RWPE1 (cell line): ENCODE data around the gene TRIM66.
A peak's percentile ranks its signal among the peaks of the same experiment; 100 is the strongest.

Experiments
- CTCF ChIA-PET: fragments of 350-600 bp; sonication (Branson Sonifier 250); formaldehyde crosslinking; extraction: SDS; loops from one replicate; lab custom pipeline; 2021; lab: Yijun Ruan, JAX
- POLR2A ChIA-PET: fragments of 400-600 bp; formaldehyde crosslinking; extraction: SDS; loops from one replicate; lab custom pipeline; 2020; ENCODE audit warnings: antibody characterized with exemption; ENCODE audit not compliant: low non-redundant PET; lab: Yijun Ruan, JAX
- DNase-seq: peaks from one replicate; pipeline ENCODE4 v3.0.0; 2012; ENCODE audit warnings: low spot score
- H3K27ac ChIP-seq: fragments of 450-650 bp; 2 replicates; pipeline ENCODE4 v1.5.1; 2017
- TF ChIP-seq, protein P1 (sequence below): fragments of 450-650 bp; conservative IDR thresholded peaks from 2 replicates; pipeline ENCODE4 v1.5.1; 2017; ENCODE audit warnings: low read depth, mild to moderate bottlenecking

The TRIM66 gene

DNA sequence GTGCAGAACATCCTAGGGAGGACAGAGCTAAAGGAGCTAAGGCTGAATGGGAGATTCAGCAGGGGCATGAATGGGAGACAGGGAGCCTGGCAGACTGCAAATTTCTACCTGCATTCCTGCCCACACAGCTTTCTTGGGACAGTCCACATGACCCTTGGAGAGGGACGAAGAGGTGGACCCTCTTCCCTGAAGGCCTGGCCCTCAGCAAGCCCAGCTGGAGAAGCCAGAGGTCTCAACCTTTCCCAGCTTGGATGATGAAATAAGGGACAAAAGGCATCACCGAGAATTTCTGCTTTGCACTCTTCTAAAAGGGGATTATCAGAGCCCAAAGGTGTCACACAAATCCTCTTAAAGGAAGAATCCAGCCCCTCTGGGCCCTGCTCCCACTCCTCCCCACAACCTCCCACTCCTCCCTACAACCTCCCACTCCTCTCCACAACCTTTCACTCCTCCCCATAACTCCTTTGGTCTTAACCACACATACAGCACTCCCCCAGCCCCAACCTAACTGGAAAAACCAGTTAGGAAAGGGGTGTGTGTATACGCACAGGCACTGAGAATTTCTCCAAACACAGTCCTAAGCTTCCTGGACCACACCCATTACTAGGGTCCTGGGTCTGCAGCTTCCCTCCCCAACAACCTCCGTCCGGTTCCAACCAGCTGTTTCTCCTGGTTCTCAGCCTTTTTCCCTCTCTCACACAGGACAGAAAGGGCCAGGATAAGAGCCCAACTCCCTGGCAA, 38.6 kb upstream of the TRIM66 start:
- ChIA-PET POLR2A (interaction anchor here (0.5 kb wide), 1 partner anchor 80 kb away, joined by 3 read pairs; no protein-coding TSS in a partner anchor), CTCF (interaction anchor here (0.6 to 0.7 kb wide), 2 partner anchors 53 to 89 kb away, joined by 3 to 4 read pairs; no protein-coding TSS in a partner anchor)
- H3K27ac ChIP-seq: peak overlapping the region; percentile 96
- DNase-seq: peak; percentile 82
- TF ChIP-seq, protein P1, sequence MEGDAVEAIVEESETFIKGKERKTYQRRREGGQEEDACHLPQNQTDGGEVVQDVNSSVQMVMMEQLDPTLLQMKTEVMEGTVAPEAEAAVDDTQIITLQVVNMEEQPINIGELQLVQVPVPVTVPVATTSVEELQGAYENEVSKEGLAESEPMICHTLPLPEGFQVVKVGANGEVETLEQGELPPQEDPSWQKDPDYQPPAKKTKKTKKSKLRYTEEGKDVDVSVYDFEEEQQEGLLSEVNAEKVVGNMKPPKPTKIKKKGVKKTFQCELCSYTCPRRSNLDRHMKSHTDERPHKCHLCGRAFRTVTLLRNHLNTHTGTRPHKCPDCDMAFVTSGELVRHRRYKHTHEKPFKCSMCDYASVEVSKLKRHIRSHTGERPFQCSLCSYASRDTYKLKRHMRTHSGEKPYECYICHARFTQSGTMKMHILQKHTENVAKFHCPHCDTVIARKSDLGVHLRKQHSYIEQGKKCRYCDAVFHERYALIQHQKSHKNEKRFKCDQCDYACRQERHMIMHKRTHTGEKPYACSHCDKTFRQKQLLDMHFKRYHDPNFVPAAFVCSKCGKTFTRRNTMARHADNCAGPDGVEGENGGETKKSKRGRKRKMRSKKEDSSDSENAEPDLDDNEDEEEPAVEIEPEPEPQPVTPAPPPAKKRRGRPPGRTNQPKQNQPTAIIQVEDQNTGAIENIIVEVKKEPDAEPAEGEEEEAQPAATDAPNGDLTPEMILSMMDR: no peak

DNA sequence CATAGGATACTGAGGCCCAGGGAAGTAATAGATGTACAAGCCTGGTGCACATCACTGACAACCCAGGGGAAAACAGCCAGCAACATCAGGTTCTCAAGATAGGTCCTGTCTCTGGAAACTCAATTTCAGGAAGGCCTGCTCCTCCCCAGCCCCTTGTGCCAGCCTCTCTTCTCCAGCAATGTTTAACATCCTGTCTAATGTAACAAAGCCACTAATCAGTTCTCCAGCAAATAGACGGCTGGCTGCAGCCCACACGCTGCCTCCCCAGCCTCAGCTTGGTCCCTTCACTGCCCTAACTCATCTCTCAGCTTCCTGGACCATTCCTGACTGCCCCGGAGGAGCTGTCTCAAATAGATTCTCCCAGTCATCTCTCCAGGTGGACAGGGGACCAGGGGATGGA, 37.9 kb upstream of the TRIM66 start:
- TF ChIP-seq, protein P1: no peak
- peak overlapping the region; percentile 96 for H3K27ac ChIP-seq
- ChIA-PET CTCF (interaction anchor here (0.6 to 0.7 kb wide), 2 partner anchors 122 to 186 kb away, joined by 3 to 6 read pairs; no protein-coding TSS in a partner anchor), POLR2A (interaction anchor here (0.7 kb wide), 1 partner anchor 150 kb away, joined by 3 read pairs; no protein-coding TSS in a partner anchor)
- no peak for DNase-seq

DNA sequence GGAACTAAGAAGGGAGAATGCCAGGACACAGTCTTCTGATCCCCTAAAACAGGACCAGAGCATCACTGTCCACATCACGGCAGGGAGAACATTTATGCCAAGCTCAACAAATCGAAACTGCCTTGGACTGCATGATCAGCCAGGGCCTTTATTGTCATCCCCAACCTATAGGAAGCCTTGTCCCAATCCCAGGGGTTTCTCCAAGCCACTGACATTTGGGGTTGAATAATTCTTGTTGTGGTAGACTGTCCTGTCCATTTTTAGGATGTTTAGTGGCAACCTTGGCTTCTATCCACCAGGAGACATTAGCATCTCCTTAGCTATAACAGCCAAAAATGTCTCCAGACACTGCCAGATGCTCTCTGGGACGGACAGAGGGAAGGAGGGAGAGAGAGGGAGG, 37.3 kb upstream of the TRIM66 start:
- ChIA-PET POLR2A (interaction anchor here (0.7 kb wide), 1 partner anchor 151 kb away, joined by 3 read pairs; no protein-coding TSS in a partner anchor), CTCF (interaction anchor here (0.7 kb wide), 1 partner anchor 121 kb away, joined by 3 read pairs; no protein-coding TSS in a partner anchor)
- TF ChIP-seq, protein P1: no peak
- no peak for DNase-seq
- H3K27ac ChIP-seq: peak overlapping the region; percentile 96

DNA sequence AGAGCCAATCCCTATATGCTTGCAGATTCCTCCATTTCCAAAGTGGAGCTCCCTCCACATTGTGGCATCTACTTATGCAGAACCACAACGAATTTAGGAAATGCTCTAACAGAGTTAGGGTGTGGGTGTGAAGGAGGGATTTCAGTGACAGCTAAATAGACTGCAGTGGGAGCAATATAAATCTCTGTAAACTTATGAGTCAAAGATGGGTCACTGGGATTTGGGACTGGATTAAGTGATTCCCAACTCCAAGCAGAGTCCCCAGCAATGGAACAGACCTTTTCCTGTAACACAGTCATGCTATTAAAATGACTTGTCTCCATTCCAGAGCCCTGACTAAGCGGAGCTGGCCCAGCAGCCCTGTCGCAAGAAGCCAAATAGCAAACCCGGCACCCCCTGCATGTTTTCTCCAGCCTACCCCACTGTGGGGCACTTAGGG, 36.8 kb upstream of the TRIM66 start:
- H3K27ac ChIP-seq: peak overlapping the region; percentile 96
- POLR2A ChIA-PET: no interaction called here
- DNase-seq: peak; percentile 85
- CTCF ChIA-PET: no interaction called here
- TF ChIP-seq, protein P1: no peak

DNA sequence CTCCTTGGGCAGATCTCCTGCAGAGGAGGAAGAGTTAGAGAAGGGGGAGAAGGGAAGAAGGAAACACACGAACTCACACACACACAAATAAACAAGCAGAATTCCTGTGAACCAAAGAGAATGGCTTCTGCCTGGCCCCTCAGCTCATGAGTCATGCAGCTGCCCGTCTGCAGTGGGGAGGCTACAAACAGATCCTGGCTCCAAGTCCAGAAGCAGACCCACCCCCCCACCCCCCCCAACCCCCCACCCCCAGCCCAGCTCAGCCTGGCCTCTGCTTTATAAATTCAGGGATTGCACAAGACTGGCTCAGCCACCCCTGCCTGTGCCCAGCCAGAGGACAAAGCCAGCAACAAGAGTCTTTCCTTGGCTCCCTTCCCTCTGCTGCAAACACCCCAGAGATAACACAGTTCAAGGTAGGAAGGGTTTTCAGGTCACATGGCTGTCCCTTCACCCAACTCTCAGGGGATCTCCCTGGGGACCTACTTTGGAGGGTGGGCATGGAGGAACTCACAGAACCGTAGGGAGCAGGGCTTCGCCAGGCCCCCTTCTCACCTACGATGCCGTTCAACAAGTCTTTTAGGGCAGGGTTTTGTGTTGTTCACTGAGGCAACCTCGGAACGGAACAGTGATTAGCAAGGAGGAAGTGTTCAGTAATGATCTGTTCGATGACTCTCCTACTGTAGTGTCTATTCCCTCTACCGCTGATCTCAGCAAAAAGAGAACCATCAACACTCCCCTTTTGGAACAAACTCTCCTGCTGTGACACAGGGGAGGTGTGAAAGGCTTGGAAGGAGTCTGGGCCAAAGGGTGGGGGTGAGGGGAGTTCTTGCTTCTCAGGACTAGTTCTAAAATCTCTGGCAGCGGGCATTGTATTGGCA, 35.6 kb upstream of the TRIM66 start:
- TF ChIP-seq, protein P1: no peak
- CTCF ChIA-PET: no interaction called here
- POLR2A ChIA-PET: no interaction called here
- H3K27ac ChIP-seq: peak overlapping the region; percentile 96
- peak; percentile 64 for DNase-seq

DNA sequence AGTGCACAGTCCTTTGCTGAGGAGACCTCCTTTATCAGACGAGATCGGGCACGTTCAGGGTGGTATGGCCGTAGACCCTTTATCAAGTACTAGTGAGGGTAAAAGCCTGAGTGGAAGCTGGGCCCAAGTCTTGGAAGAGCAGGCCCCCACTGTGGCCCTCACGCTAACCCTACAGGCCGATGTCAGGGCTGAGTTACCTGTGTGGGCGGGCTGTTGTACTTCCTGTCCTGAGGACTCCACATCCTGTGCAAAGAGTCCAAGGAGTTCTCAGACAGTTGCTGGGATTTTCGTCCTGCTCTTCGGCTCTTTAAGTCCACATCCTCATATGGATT, 35.0 kb upstream of the TRIM66 start:
- H3K27ac ChIP-seq: peak overlapping the region; percentile 96
- ChIA-PET CTCF (no interaction called here), POLR2A (no interaction called here)
- TF ChIP-seq, protein P1: no peak
- no peak for DNase-seq
